Panc1 (cell line): Measurements from ENCODE around the gene LTC4S. TPM values are rescaled to one million over a fixed set of nuclear protein-coding genes. Genes with fewer than 3 reads are reported as not detected.

ENCODE experiments used
- ATAC-seq: fragments of 200-7000 bp; cut with Tn5 transposase; 2 replicates; pipeline ENCODE4 v1.9.1; 2020; ENCODE audit warnings: mild to moderate bottlenecking, moderate library complexity
- BruUV-seq: library from RNA; stranded (reverse); fragments of 400-500 nt; replicated peaks from 2 replicates; lab custom pipeline; 2021; lab: Mats Ljungman, UMichigan
- CTCF ChIA-PET: fragments of 300-600 bp; sonication (Branson Sonifier 250); formaldehyde crosslinking; loops from one replicate; lab custom pipeline; 2022; ENCODE audit warnings: antibody characterized with exemption; lab: Charles Lee
- POLR2A ChIA-PET: fragments of 300-600 bp; sonication (Branson Sonifier 250); formaldehyde crosslinking; loops from one replicate; lab custom pipeline; 2022; ENCODE audit warnings: antibody characterized with exemption; lab: Charles Lee
- DNase-seq: peaks from one replicate; pipeline ENCODE4 v3.0.0-alpha.2; 2010; ENCODE audit warnings: low read depth, low spot score
- H3K27ac ChIP-seq: 2 replicates; pipeline ENCODE4 v1.5.1; 2011; ENCODE audit warnings: mild to moderate bottlenecking, low read length, inconsistent platforms
- H3K27me3 ChIP-seq: fragments of 200-500 bp; sonication (Bioruptor generic); 2 replicates; pipeline ENCODE4 v1.6.0; 2014; ENCODE audit warnings: low read length, inconsistent platforms; ENCODE audit not compliant: control insufficient read depth, insufficient read depth
- H3K36me3 ChIP-seq: fragments of 200-500 bp; sonication (Bioruptor generic); 2 replicates; pipeline ENCODE4 v1.5.1; 2014; ENCODE audit warnings: inconsistent platforms, mild to moderate bottlenecking, low read length, moderate library complexity; ENCODE audit not compliant: control insufficient read depth, insufficient read depth
- H3K4me1 ChIP-seq: 2 replicates; pipeline ENCODE4 v1.5.1; 2011; ENCODE audit warnings: inconsistent platforms, mild to moderate bottlenecking, low read length, moderate library complexity; ENCODE audit not compliant: control insufficient read depth, insufficient read depth
- H3K4me3 ChIP-seq, 2 experiments: 2 replicates each; pipeline ENCODE4 v1.5.1; 2011 to 2012; ENCODE audit warnings: low read depth in 2 of 2, low read length in 2 of 2, mild to moderate bottlenecking in 2 of 2, inconsistent platforms in 1 of 2, moderate library complexity in 1 of 2
- H3K9me3 ChIP-seq: fragments of 200-500 bp; sonication (Bioruptor generic); 2 replicates; pipeline ENCODE4 v1.5.1; 2014; ENCODE audit warnings: low read depth, mild to moderate bottlenecking, inconsistent platforms, low read length, moderate library complexity; ENCODE audit not compliant: control insufficient read depth, insufficient read depth
- CTCF ChIP-seq: fragments of 450-650 bp; IDR thresholded peaks from 2 replicates; pipeline ENCODE4 v1.5.1; 2017; ENCODE audit warnings: mild to moderate bottlenecking
- POLR2AphosphoS5 ChIP-seq: IDR thresholded peaks from 2 replicates; pipeline ENCODE4 v1.6.1; 2012; ENCODE audit warnings: mild to moderate bottlenecking, low read depth, low read length, moderate library complexity
- REST ChIP-seq, 2 experiments: IDR thresholded peaks; 2 replicates each; pipeline ENCODE4 v1.6.1; 2011 to 2012; ENCODE audit warnings: low read depth in 2 of 2, control low read depth in 1 of 2, low read length in 1 of 2, mild to moderate bottlenecking in 1 of 2, moderate library complexity in 1 of 2; ENCODE audit not compliant: insufficient read depth in 1 of 2
- SIN3A ChIP-seq: IDR thresholded peaks from 2 replicates; pipeline ENCODE4 v1.6.1; 2012; ENCODE audit warnings: low read depth, mild to moderate bottlenecking, low read length, moderate library complexity, borderline replicate concordance; ENCODE audit not compliant: insufficient read depth
- TCF7L2 ChIP-seq: IDR thresholded peaks from 2 replicates; pipeline ENCODE4 v1.6.1; 2011; ENCODE audit warnings: mild to moderate bottlenecking, low read depth, low read length, inconsistent platforms
- in situ Hi-C: cut with HindIII; loops from 2 replicates; pipeline ENCODE4 v1.10.0; 2016; ENCODE audit warnings: low sequenced_read_pairs, low pct_unique_long_range_greater_than_20kb
- intact Hi-C: fragments of 100-400 bp; cut with micrococcal nuclease; formaldehyde crosslinking; loops from one replicate; pipeline ENCODE4 v1.10.0; 2022; ENCODE audit not compliant: unreplicated experiment
- total RNA-seq: library from RNA; stranded (reverse); gene quantifications from one replicate; pipeline ENCODE4 v1.2.1, GENCODE V29; 2021; ENCODE audit not compliant: unreplicated experiment

The LTC4S gene
- total RNA-seq, 1 experiment from 2014 or later: 0.69 TPM

- Histone ChIP-seq H3K36me3 (peaks cover 4% of the 10 kb centered on the region), H3K4me3 (no peak overlapping the region), H3K27me3 (no peaks in the 10 kb centered on the region), H3K4me1 (peaks cover 34% of the 10 kb centered on the region), H3K9me3 (no peaks in the 10 kb centered on the region), H3K27ac (no peak overlapping the region)
- DNase-seq (no peak), ATAC-seq (no peak)
- ChIA-PET CTCF (no interaction called here), POLR2A (no interaction called here)
- BruUV-seq: no TSS peak
- TF ChIP-seq TCF7L2 (no peak), REST (IDR thresholded peaks at IDR 0.05; ENCODE audit: insufficient read depth in 1 of 2, low read depth in 2 of 2, low read length in 1 of 2) (no peak), SIN3A (no peak), CTCF (no peak), POLR2AphosphoS5 (no peak)
- intact Hi-C loops: no loop called here
- in situ Hi-C loops: no loop called here
These were observed 6.4 kb downstream of the LTC4S start for GRCh38 chr5:179800071-179800695.

- DNase-seq (no peak), ATAC-seq (no peak)
- Histone ChIP-seq H3K27me3 (no peaks in the 10 kb centered on the region), H3K36me3 (peaks cover 4% of the 10 kb centered on the region), H3K27ac (no peak overlapping the region), H3K4me3 (no peak overlapping the region), H3K4me1 (peaks cover 33% of the 10 kb centered on the region), H3K9me3 (no peaks in the 10 kb centered on the region)
- ChIA-PET POLR2A (no interaction called here), CTCF (no interaction called here)
- TF ChIP-seq POLR2AphosphoS5 (no peak), SIN3A (no peak), TCF7L2 (no peak), CTCF (no peak), REST (IDR thresholded peaks at IDR 0.05; ENCODE audit: insufficient read depth in 1 of 2, low read depth in 2 of 2, low read length in 1 of 2) (no peak)
- no TSS peak for BruUV-seq
- intact Hi-C loops (no loop called here), in situ Hi-C loops (no loop called here)
These were observed 7.0 kb downstream of the LTC4S start for GRCh38 chr5:179800696-179801201.
